WERI-Rb-1 (cell line): Measurements from ENCODE around the gene COX7A2L.
"Not testable (repeated sequence)": the region's sequence is repeated elsewhere in the genome, so short reads cannot be mapped to it uniquely, and the experiment has no call there.

Source experiments
- DNase-seq: peaks from one replicate; pipeline ENCODE4 v3.0.0-alpha.2; 2020
- H3K27ac ChIP-seq: fragments of 250-450 bp; sonication (Bioruptor Pico); 2 replicates; pipeline ENCODE4 v1.5.1; 2020; ENCODE audit warnings: mild to moderate bottlenecking, moderate library complexity
- H3K27me3 ChIP-seq: fragments of 250-450 bp; sonication (Bioruptor Pico); 2 replicates; pipeline ENCODE4 v1.5.1; 2021; ENCODE audit warnings: mild to moderate bottlenecking, low read depth, moderate library complexity; ENCODE audit not compliant: insufficient read depth, severe bottlenecking
- H3K36me3 ChIP-seq: fragments of 250-450 bp; sonication (Bioruptor Pico); 2 replicates; pipeline ENCODE4 v1.5.1; 2020; ENCODE audit warnings: mild to moderate bottlenecking, moderate library complexity
- H3K4me3 ChIP-seq: 2 replicates; pipeline ENCODE4 v1.5.1; 2011; ENCODE audit warnings: low read depth, mild to moderate bottlenecking, control low read depth, low read length
- H3K9me3 ChIP-seq: fragments of 250-450 bp; sonication (Bioruptor Pico); 2 replicates; pipeline ENCODE4 v1.5.1; 2021; ENCODE audit warnings: mild to moderate bottlenecking, moderate library complexity; ENCODE audit not compliant: severe bottlenecking
- CTCF ChIP-seq: IDR thresholded peaks from 2 replicates; pipeline ENCODE4 v1.5.1; 2011; ENCODE audit warnings: low read depth, mild to moderate bottlenecking, control low read depth, inconsistent platforms, low read length

COX7A2L gene

GRCh38 chr2:42392191-42392590 is 31.2 kb upstream of the COX7A2L start:
- TF ChIP-seq CTCF, result no peak
- no peaks in the 10 kb centered on the region for H3K36me3 ChIP-seq
- no peak for DNase-seq
- H3K4me3 ChIP-seq, result no peak overlapping the region
- no peaks in the 10 kb centered on the region for H3K27me3 ChIP-seq
- no peaks in the 10 kb centered on the region for H3K9me3 ChIP-seq
- H3K27ac ChIP-seq, result no peak overlapping the region

- no peak for DNase-seq
- no peak overlapping the region for H3K27ac ChIP-seq
- no peak for TF ChIP-seq CTCF
- no peaks in the 10 kb centered on the region for H3K9me3 ChIP-seq
- no peak overlapping the region for H3K4me3 ChIP-seq
- no peaks in the 10 kb centered on the region for H3K36me3 ChIP-seq
- H3K27me3 ChIP-seq, result no peaks in the 10 kb centered on the region
Measured at GRCh38 chr2:42390401-42390969, 29.5 kb upstream of the COX7A2L start.

- H3K9me3 ChIP-seq, result no peaks in the 10 kb centered on the region
- no peak for DNase-seq
- TF ChIP-seq CTCF, result peak; percentile 71
- H3K4me3 ChIP-seq, result no peak overlapping the region
- no peaks in the 10 kb centered on the region for H3K27me3 ChIP-seq
- no peaks in the 10 kb centered on the region for H3K36me3 ChIP-seq
- no peak overlapping the region for H3K27ac ChIP-seq
Measured at GRCh38 chr2:42386682-42387081, 25.7 kb upstream of the COX7A2L start.

- Histone ChIP-seq H3K27ac (no peak overlapping the region), H3K27me3 (no peaks in the 10 kb centered on the region), H3K4me3 (no peak overlapping the region), H3K36me3 (no peaks in the 10 kb centered on the region), H3K9me3 (no peaks in the 10 kb centered on the region)
- TF ChIP-seq CTCF, result peak; percentile 80
- peak; percentile 70 for DNase-seq
Measured at GRCh38 chr2:42385225-42385624, 24.2 kb upstream of the COX7A2L start.

- no peaks in the 10 kb centered on the region for H3K27me3 ChIP-seq
- TF ChIP-seq CTCF, result no peak
- no peak for DNase-seq
- H3K27ac ChIP-seq, result no peak overlapping the region
- no peaks in the 10 kb centered on the region for H3K36me3 ChIP-seq
- no peaks in the 10 kb centered on the region for H3K9me3 ChIP-seq
- no peak overlapping the region for H3K4me3 ChIP-seq
Measured at GRCh38 chr2:42383855-42384530, 23.0 kb upstream of the COX7A2L start.

- no peak for TF ChIP-seq CTCF
- Histone ChIP-seq H3K27me3 (no peaks in the 10 kb centered on the region), H3K27ac (no peak overlapping the region), H3K4me3 (no peak overlapping the region), H3K9me3 (no peaks in the 10 kb centered on the region), H3K36me3 (no peaks in the 10 kb centered on the region)
- DNase-seq, result no peak
Measured at GRCh38 chr2:42382144-42382543, 21.1 kb upstream of the COX7A2L start.

- not testable (repeated sequence) for H3K36me3 ChIP-seq, H3K4me3 ChIP-seq, DNase-seq, H3K27ac ChIP-seq, H3K27me3 ChIP-seq, H3K9me3 ChIP-seq
Measured at GRCh38 chr2:42380026-42380425, 19.0 kb upstream of the COX7A2L start.
